ENCODE results near the gene TRMT11. TPM values are rescaled to one million over a fixed set of nuclear protein-coding genes. Genes with fewer than 3 reads are reported as not detected.
A peak's percentile ranks its signal among the peaks of the same experiment; 100 is the strongest.

Gene TRMT11
- total and polyA plus RNA-seq, 9 of the 15 experiments (the other 6 are each of a cell fraction or from before 2014, with no cell fraction given) = 38.8 to 88.0 (median 59.8) TPM

DNA sequence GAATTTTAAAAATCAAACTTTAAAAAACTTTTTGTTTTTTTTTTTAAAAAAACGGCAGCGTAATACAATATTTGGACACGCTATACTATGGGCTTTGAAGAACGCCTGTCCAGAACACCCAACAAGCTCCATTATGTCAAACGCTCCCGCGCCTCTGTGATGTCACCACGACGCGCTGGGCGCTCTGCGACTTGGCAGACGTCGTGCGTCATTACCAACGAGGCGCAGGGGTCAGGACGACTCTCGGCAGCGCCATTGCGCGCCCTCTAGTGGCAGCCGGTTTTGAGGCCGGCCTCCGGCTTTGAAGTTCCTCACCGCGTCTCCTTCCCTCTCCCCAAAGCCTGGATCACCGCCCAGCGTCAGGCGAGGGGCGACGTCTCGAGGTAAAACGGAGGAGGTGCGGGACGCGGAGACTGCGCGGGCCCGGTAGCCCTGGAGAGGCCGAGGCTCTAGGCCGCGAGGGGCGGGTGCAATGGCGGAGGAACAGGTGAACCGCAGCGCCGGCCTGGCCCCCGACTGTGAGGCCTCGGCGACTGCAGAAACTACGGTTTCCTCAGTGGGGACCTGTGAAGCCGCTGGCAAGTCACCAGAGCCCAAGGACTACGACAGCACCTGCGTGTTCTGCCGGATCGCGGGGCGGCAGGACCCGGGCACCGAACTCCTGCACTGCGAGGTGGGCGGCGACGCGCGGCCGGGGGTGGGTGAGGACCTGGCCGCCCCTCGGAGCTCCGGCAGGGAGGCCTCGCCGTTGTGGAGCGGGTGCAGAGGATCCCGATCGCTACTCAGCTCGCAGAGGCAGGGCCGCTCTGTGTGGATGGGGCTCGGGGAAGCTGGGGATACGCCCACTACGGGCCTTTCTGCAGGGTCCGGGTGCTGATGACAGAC is 29.6 kb upstream of the TRMT11 start, which contains the start of gene HINT3 (continued):
- TF ChIP-seq HMGN3 (IDR thresholded peaks at IDR 0.05; ENCODE audit: borderline replicate concordance, extremely low read depth, insufficient read length, low read depth, low read length) = peak; percentile 87
- no peak for TF ChIP-seq ESRRB (CRISPR knock-in tag; IDR thresholded peaks at IDR 0.05; ENCODE audit: borderline replicate concordance)
- no peak for TF ChIP-seq ZNF140 (CRISPR knock-in tag; IDR thresholded peaks at IDR 0.05)
- TF ChIP-seq NUFIP1 (IDR thresholded peaks at IDR 0.05; ENCODE audit: partially characterized antibody) = peak; percentile 35
- TF ChIP-seq, protein P1, sequence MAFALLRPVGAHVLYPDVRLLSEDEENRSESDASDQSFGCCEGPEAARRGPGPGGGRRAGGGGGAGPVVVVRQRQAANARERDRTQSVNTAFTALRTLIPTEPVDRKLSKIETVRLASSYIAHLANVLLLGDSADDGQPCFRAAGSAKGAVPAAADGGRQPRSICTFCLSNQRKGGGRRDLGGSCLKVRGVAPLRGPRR (CRISPR knock-in tag; IDR thresholded peaks at IDR 0.05) = no peak
- TF ChIP-seq BRD4 (IDR thresholded peaks at IDR 0.05) = no peak
- no peak for TF ChIP-seq CREB3 (tag; conservative IDR thresholded peaks at IDR 0.05; ENCODE audit: low read depth)
- no peak for TF ChIP-seq TEAD2 (tag; IDR thresholded peaks at IDR 0.05)
- TF ChIP-seq MIER1 (IDR thresholded peaks at IDR 0.05; ENCODE audit: low read depth) = no peak
- peak; percentile 85; the same call in 1 of the 2 replicates for TF ChIP-seq HLTF (IDR thresholded peaks at IDR 0.05)
- TF ChIP-seq LEF1 (IDR thresholded peaks at IDR 0.05) = peak; percentile 97
- TF ChIP-seq ZNF41 (CRISPR knock-in tag; conservative IDR thresholded peaks at IDR 0.05) = no peak
- TF ChIP-seq XRCC3 (IDR thresholded peaks at IDR 0.05) = no peak
- no peak for TF ChIP-seq SMARCA4 (IDR thresholded peaks at IDR 0.05)
- peak; percentile 93 for TF ChIP-seq POLR2AphosphoS5 (IDR thresholded peaks at IDR 0.05; ENCODE audit: control insufficient read depth, insufficient read depth, low read depth, low read length)
- peak; percentile 96 for TF ChIP-seq HMGXB4 (CRISPR knock-in tag; IDR thresholded peaks at IDR 0.05)
- TF ChIP-seq PRPF4 (IDR thresholded peaks at IDR 0.05; ENCODE audit: insufficient read depth, low read depth, low read length, poor library complexity, severe bottlenecking) = no peak
- no peak for TF ChIP-seq ZNF175 (CRISPR knock-in tag; IDR thresholded peaks at IDR 0.05; ENCODE audit: low read depth)
- no peak for TF ChIP-seq SMARCE1 (IDR thresholded peaks at IDR 0.05)
- TF ChIP-seq GTF3C2 (IDR thresholded peaks at IDR 0.05; ENCODE audit: borderline replicate concordance, extremely low read depth, insufficient read length) = no peak
- no peak for TF ChIP-seq NFE2L1 (tag; IDR thresholded peaks at IDR 0.05; ENCODE audit: borderline replicate concordance, low read depth)
- no peak for TF ChIP-seq SMAD1 (IDR thresholded peaks at IDR 0.05; ENCODE audit: low read depth, low read length, partially characterized antibody)
- TF ChIP-seq ZSCAN29 (IDR thresholded peaks at IDR 0.05) = no peak

All from K562 (cell line).